ENCODE measurements around the gene ARHGEF28. TPM values are rescaled to one million over a fixed set of nuclear protein-coding genes. Genes with fewer than 3 reads are reported as not detected.

ARHGEF28 gene
- total and polyA plus RNA-seq, 2 donors (not counting 1 experiment from before 2014, with no cell fraction given): 2.3 to 34.3 TPM

DNA sequence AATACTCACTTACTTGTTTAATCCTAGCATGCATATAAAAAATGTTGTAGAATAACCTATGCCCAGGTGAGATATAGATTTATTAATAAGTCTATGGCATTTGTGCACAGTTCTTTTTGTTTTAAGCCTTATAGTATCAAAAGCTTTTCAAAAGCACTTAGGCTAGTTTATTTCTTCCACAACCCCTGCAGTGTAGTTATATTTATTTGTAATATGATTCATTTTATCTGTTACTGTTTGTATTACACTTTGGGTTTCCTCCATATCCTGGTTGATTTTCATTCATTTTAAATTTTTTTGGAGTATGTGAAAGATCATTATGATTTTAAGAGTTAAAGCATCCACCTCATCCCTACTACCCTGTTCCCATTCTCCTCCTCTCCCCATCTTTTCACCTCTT, 18.8 kb upstream of the ARHGEF28 start:
- no peaks in the 10 kb centered on the region for H4K20me1 ChIP-seq (ENCODE audit: control insufficient read depth, extremely low read depth, insufficient read depth, low read length)
- H3K4me1 ChIP-seq (ENCODE audit: control insufficient read depth, extremely low read depth, insufficient read depth, low read length): peaks cover 8% of the 10 kb centered on the region
- TF ChIP-seq, protein P1, sequence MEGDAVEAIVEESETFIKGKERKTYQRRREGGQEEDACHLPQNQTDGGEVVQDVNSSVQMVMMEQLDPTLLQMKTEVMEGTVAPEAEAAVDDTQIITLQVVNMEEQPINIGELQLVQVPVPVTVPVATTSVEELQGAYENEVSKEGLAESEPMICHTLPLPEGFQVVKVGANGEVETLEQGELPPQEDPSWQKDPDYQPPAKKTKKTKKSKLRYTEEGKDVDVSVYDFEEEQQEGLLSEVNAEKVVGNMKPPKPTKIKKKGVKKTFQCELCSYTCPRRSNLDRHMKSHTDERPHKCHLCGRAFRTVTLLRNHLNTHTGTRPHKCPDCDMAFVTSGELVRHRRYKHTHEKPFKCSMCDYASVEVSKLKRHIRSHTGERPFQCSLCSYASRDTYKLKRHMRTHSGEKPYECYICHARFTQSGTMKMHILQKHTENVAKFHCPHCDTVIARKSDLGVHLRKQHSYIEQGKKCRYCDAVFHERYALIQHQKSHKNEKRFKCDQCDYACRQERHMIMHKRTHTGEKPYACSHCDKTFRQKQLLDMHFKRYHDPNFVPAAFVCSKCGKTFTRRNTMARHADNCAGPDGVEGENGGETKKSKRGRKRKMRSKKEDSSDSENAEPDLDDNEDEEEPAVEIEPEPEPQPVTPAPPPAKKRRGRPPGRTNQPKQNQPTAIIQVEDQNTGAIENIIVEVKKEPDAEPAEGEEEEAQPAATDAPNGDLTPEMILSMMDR (conservative IDR thresholded peaks at IDR 0.05 in 1 of 2, IDR thresholded peaks at IDR 0.05 in 1 of 2; ENCODE audit: low read depth in 1 of 2, low read length in 2 of 2): no peak
- no peak for TF ChIP-seq EZH2 (IDR thresholded peaks at IDR 0.05; ENCODE audit: low read length, missing control alignments)
- no peak overlapping the region for H2AFZ ChIP-seq (ENCODE audit: low read length)
- H3K27ac ChIP-seq (ENCODE audit: insufficient read depth, low read length): no peak overlapping the region
- no peak overlapping the region for H3K4me3 ChIP-seq (replicated peaks in 1 of 4; ENCODE audit: control extremely low read depth in 1 of 4, insufficient read depth in 1 of 4, low read depth in 3 of 4, low read length in 4 of 4)
- no peaks in the 10 kb centered on the region for H3K9me3 ChIP-seq (ENCODE audit: control insufficient read depth, insufficient read depth, low read depth, low read length)
- no peaks in the 10 kb centered on the region for H3K27me3 ChIP-seq (ENCODE audit: control insufficient read depth, insufficient read depth, low read length)
- no peaks in the 10 kb centered on the region for H3K36me3 ChIP-seq (ENCODE audit: control insufficient read depth, insufficient read depth, low read length)
- no peak overlapping the region for H3K9ac ChIP-seq (ENCODE audit: insufficient read depth, low read length)
- H3K4me2 ChIP-seq (ENCODE audit: extremely low read depth, insufficient read depth, low read length): no peak overlapping the region
- no peaks in the 10 kb centered on the region for H3K79me2 ChIP-seq (ENCODE audit: control insufficient read depth, insufficient read depth, low read length)
- no peak for DNase-seq (ENCODE audit: low read depth in 2 of 2)

DNA sequence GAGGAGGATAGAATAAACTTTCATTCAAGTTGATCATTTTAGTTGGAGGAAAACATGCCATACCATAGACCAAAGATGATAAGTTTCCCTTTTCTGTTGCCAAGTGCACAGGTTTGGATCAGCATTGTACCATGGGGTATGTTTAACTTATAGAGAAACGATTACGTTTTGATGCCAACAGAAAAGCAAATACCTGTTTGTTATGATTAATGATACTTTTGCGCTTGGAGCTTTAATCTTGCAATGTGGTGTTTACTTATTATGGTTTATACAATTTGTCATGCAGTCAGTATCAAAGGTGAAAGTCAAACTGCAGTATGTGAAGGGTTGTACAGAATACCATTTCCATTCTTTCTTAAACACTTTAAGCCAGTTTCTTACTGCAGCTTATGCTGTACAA, 13.2 kb upstream of the ARHGEF28 start:
- H3K27me3 ChIP-seq (ENCODE audit: control insufficient read depth, insufficient read depth, low read length): no peaks in the 10 kb centered on the region
- no peaks in the 10 kb centered on the region for H3K9me3 ChIP-seq (ENCODE audit: control insufficient read depth, insufficient read depth, low read depth, low read length)
- no peak for DNase-seq (ENCODE audit: low read depth in 2 of 2)
- no peak overlapping the region for H3K27ac ChIP-seq (ENCODE audit: insufficient read depth, low read length)
- no peak overlapping the region for H3K9ac ChIP-seq (ENCODE audit: insufficient read depth, low read length)
- H3K4me1 ChIP-seq (ENCODE audit: control insufficient read depth, extremely low read depth, insufficient read depth, low read length): no peaks in the 10 kb centered on the region
- no peaks in the 10 kb centered on the region for H3K36me3 ChIP-seq (ENCODE audit: control insufficient read depth, insufficient read depth, low read length)
- H3K4me3 ChIP-seq (replicated peaks in 1 of 4; ENCODE audit: control extremely low read depth in 1 of 4, insufficient read depth in 1 of 4, low read depth in 3 of 4, low read length in 4 of 4): no peak overlapping the region
- no peak for TF ChIP-seq EZH2 (IDR thresholded peaks at IDR 0.05; ENCODE audit: low read length, missing control alignments)
- TF ChIP-seq, protein P1 (conservative IDR thresholded peaks at IDR 0.05 in 1 of 2, IDR thresholded peaks at IDR 0.05 in 1 of 2; ENCODE audit: low read depth in 1 of 2, low read length in 2 of 2): no peak
- H3K4me2 ChIP-seq (ENCODE audit: extremely low read depth, insufficient read depth, low read length): no peak overlapping the region
- no peaks in the 10 kb centered on the region for H4K20me1 ChIP-seq (ENCODE audit: control insufficient read depth, extremely low read depth, insufficient read depth, low read length)
- H2AFZ ChIP-seq (ENCODE audit: low read length): no peak overlapping the region
- H3K79me2 ChIP-seq (ENCODE audit: control insufficient read depth, insufficient read depth, low read length): no peaks in the 10 kb centered on the region

DNA sequence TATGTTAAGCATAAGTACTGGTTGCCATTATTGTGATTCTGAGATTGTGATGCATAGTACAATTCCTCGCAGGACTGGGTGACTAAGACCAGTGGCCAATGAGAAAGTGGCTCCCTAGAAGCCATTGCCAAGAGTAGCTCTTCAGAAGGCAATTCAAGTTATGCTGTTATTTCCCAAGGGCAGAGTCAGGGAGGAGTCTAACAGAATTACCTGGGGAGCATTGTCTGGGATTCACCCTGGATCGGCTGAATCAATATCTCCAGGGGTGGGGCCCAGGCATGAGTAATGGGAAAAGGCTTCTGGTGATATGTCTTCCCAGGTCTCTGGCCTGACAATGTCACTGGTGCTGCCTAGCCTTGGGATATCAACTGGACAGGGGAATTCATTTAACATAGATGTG, 10.9 kb upstream of the ARHGEF28 start:
- H2AFZ ChIP-seq (ENCODE audit: low read length): no peak overlapping the region
- no peaks in the 10 kb centered on the region for H3K79me2 ChIP-seq (ENCODE audit: control insufficient read depth, insufficient read depth, low read length)
- H3K27ac ChIP-seq (ENCODE audit: insufficient read depth, low read length): no peak overlapping the region
- no peaks in the 10 kb centered on the region for H3K27me3 ChIP-seq (ENCODE audit: control insufficient read depth, insufficient read depth, low read length)
- no peak overlapping the region for H3K9ac ChIP-seq (ENCODE audit: insufficient read depth, low read length)
- H3K9me3 ChIP-seq (ENCODE audit: control insufficient read depth, insufficient read depth, low read depth, low read length): no peaks in the 10 kb centered on the region
- H3K36me3 ChIP-seq (ENCODE audit: control insufficient read depth, insufficient read depth, low read length): no peaks in the 10 kb centered on the region
- H3K4me3 ChIP-seq (replicated peaks in 1 of 4; ENCODE audit: control extremely low read depth in 1 of 4, insufficient read depth in 1 of 4, low read depth in 3 of 4, low read length in 4 of 4): no peak overlapping the region
- DNase-seq (ENCODE audit: low read depth in 2 of 2): no peak
- H3K4me2 ChIP-seq (ENCODE audit: extremely low read depth, insufficient read depth, low read length): no peak overlapping the region
- no peaks in the 10 kb centered on the region for H3K4me1 ChIP-seq (ENCODE audit: control insufficient read depth, extremely low read depth, insufficient read depth, low read length)
- H4K20me1 ChIP-seq (ENCODE audit: control insufficient read depth, extremely low read depth, insufficient read depth, low read length): no peaks in the 10 kb centered on the region
- no peak for TF ChIP-seq EZH2 (IDR thresholded peaks at IDR 0.05; ENCODE audit: low read length, missing control alignments)
- TF ChIP-seq, protein P1 (conservative IDR thresholded peaks at IDR 0.05 in 1 of 2, IDR thresholded peaks at IDR 0.05 in 1 of 2; ENCODE audit: low read depth in 1 of 2, low read length in 2 of 2): no peak

Data from fibroblast of lung (primary cell).